Hepatocyte (in vitro differentiated cells): ENCODE measurements around the gene LSAMP.

Experiments
- EZH2 ChIP-seq: fragments of 200-600 bp; sonication (generic); IDR thresholded peaks from 2 replicates; pipeline ENCODE4 v1.6.1; 2016; ENCODE audit warnings: antibody characterized with exemption, mild to moderate bottlenecking, borderline replicate concordance
- EZH2phosphoT487 ChIP-seq: fragments of 200-600 bp; sonication (generic); IDR thresholded peaks from one replicate; pipeline ENCODE4 v1.6.1; 2018; ENCODE audit warnings: antibody characterized with exemption, mild to moderate bottlenecking, low read depth, moderate library complexity; ENCODE audit not compliant: unreplicated experiment, severe bottlenecking
- TF ChIP-seq, protein P1 (sequence below): fragments of 200-600 bp; sonication (generic); IDR thresholded peaks from 2 replicates; pipeline ENCODE4 v1.5.1; 2016; ENCODE audit warnings: antibody characterized with exemption, mild to moderate bottlenecking; ENCODE audit not compliant: poor library complexity

DNA sequence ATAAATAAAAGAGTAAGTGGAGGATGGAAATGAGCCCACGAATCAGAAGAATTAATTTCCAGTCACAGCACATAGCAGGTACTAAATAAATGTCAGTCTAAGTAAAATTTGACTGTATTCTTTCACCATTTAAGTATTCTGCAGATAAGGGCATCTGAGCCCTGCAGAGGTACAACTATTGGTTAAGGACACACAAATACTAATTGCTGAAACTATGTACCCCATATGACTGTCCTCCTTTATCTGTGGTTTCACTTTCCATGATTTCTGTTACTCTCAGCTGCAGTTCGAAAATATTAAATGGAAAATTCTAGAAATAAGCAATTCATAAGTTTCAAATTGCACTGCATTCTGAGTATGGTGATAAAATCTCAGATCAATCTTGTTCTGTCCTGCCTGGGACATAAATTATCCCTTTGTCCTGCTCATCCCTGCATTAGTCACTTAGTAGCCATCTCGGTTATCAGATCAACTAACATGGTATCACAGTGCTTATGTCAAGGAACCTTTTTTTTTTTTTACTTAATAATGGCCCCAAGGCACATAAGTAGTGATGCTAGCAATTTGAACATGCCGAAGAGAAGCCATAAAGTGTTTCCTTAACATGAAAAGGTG lies 95.1 kb downstream of the LSAMP start:
- TF ChIP-seq, protein P1, sequence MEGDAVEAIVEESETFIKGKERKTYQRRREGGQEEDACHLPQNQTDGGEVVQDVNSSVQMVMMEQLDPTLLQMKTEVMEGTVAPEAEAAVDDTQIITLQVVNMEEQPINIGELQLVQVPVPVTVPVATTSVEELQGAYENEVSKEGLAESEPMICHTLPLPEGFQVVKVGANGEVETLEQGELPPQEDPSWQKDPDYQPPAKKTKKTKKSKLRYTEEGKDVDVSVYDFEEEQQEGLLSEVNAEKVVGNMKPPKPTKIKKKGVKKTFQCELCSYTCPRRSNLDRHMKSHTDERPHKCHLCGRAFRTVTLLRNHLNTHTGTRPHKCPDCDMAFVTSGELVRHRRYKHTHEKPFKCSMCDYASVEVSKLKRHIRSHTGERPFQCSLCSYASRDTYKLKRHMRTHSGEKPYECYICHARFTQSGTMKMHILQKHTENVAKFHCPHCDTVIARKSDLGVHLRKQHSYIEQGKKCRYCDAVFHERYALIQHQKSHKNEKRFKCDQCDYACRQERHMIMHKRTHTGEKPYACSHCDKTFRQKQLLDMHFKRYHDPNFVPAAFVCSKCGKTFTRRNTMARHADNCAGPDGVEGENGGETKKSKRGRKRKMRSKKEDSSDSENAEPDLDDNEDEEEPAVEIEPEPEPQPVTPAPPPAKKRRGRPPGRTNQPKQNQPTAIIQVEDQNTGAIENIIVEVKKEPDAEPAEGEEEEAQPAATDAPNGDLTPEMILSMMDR = no peak
- no peak for TF ChIP-seq EZH2
- no peak for TF ChIP-seq EZH2phosphoT487
